ENCODE measurements around the gene MAP6. TPM values are rescaled to one million over a fixed set of nuclear protein-coding genes. Genes with fewer than 3 reads are reported as not detected.

MAP6 gene
- total RNA-seq, 1 donor from 2014 or later = 0.92 TPM

- peaks cover 17% of the 10 kb centered on the region for H3K27me3 Mint-ChIP-seq (ENCODE audit: low read depth)
- DNase-seq (ENCODE audit: low spot score in 2 of 2, unreplicated experiment in 2 of 2) = no peak
- no peak overlapping the region for H3K4me3 Mint-ChIP-seq
- H3K4me1 Mint-ChIP-seq = peaks cover 16% of the 10 kb centered on the region
- H3K9me3 Mint-ChIP-seq = no peaks in the 10 kb centered on the region
- no peak for TF ChIP-seq CTCF (IDR thresholded peaks at IDR 0.05; ENCODE audit: unreplicated experiment)
- no peaks in the 10 kb centered on the region for H3K36me3 Mint-ChIP-seq
- no peak overlapping the region for H3K27ac Mint-ChIP-seq
Measured at GRCh38 chr11:75627906-75628668, 40.8 kb downstream of the MAP6 start.

DNA sequence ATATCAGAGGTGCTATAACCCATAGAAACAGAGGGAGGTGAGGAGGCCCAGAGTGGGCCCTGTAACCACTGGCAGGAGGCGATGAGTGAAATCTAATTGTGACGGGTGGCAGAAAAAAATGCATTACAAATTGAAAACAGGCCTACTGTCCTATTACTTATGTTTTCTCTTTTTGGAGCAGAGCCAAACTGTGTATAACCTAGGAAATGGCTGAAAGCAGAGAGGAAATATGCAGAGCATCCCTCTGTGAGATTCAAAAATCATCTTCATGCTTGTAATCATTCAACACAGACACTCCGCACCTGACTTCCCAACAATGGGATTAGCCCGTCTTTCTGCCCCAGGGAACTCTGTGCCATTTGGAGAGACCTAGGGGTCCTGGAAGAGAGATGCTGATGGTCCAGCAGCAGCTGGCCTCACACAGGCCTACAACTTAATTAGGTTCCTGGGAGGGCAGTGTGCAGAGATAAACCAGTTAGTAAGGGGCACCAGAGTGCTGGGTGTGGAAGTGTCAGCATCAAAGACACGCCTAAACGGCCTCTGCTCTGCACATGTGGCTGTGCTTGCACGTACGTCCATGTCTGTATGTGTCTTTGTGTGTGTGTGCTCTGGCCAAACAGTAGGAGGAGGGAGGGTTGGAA, 41.8 kb downstream of the MAP6 start:
- Mint-ChIP-seq H3K27ac (no peak overlapping the region), H3K4me1 (peaks cover 15% of the 10 kb centered on the region), H3K27me3 (ENCODE audit: low read depth) (peaks cover 17% of the 10 kb centered on the region), H3K9me3 (no peaks in the 10 kb centered on the region), H3K4me3 (no peak overlapping the region), H3K36me3 (no peaks in the 10 kb centered on the region)
- no peak for DNase-seq (ENCODE audit: low spot score in 2 of 2, unreplicated experiment in 2 of 2)
- no peak for TF ChIP-seq CTCF (IDR thresholded peaks at IDR 0.05; ENCODE audit: unreplicated experiment)

GRCh38 chr11:75625991-75626888, 42.6 kb downstream of the MAP6 start:
- Mint-ChIP-seq H3K4me3 (no peak overlapping the region), H3K27ac (no peak overlapping the region), H3K4me1 (peaks cover 13% of the 10 kb centered on the region), H3K36me3 (no peaks in the 10 kb centered on the region), H3K9me3 (no peaks in the 10 kb centered on the region), H3K27me3 (ENCODE audit: low read depth) (peaks cover 15% of the 10 kb centered on the region)
- DNase-seq (ENCODE audit: low spot score in 2 of 2, unreplicated experiment in 2 of 2) = no peak
- no peak for TF ChIP-seq CTCF (IDR thresholded peaks at IDR 0.05; ENCODE audit: unreplicated experiment)

DNA sequence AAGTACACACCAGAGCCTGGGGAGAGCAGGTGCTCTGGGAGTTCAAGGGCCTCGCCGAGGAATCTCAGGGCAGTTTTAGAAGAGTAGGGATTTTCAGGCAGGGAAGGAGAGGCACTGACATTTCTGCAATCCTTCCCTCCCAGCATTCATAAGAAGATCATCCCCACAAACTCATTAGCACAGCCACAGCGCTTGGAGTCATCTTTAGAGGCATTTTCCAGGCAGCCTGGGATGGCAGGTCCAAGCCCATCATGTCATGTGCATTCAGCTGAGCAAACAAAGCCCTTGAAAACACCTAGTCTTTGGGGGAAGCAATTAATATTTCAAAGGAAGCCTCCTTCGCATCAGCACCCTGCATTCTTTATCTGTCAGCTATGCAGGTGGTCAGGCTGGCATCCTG, 43.8 kb downstream of the MAP6 start:
- H3K36me3 Mint-ChIP-seq = no peaks in the 10 kb centered on the region
- DNase-seq (ENCODE audit: low spot score in 2 of 2, unreplicated experiment in 2 of 2) = no peak
- peaks cover 12% of the 10 kb centered on the region for H3K27me3 Mint-ChIP-seq (ENCODE audit: low read depth)
- no peak overlapping the region for H3K27ac Mint-ChIP-seq
- no peaks in the 10 kb centered on the region for H3K9me3 Mint-ChIP-seq
- TF ChIP-seq CTCF (IDR thresholded peaks at IDR 0.05; ENCODE audit: unreplicated experiment) = no peak
- peaks cover 13% of the 10 kb centered on the region for H3K4me1 Mint-ChIP-seq
- no peak overlapping the region for H3K4me3 Mint-ChIP-seq

- H3K27me3 Mint-ChIP-seq (ENCODE audit: low read depth) = no peaks in the 10 kb centered on the region
- peaks cover 17% of the 10 kb centered on the region for H3K4me1 Mint-ChIP-seq
- no peak overlapping the region for H3K4me3 Mint-ChIP-seq
- DNase-seq (ENCODE audit: low spot score in 2 of 2, unreplicated experiment in 2 of 2) = no peak
- no peak for TF ChIP-seq CTCF (IDR thresholded peaks at IDR 0.05; ENCODE audit: unreplicated experiment)
- no peaks in the 10 kb centered on the region for H3K36me3 Mint-ChIP-seq
- peaks cover 3% of the 10 kb centered on the region for H3K9me3 Mint-ChIP-seq
- peak overlapping the region; percentile 8 for H3K27ac Mint-ChIP-seq
Measured at GRCh38 chr11:75616281-75616680, 52.6 kb downstream of the MAP6 start.
